OCI-LY3 (cell line): ENCODE data around the gene LILRB3.
A peak's percentile ranks its signal among the peaks of the same experiment; 100 is the strongest.
"Not testable (repeated sequence)": the region's sequence is repeated elsewhere in the genome, so short reads cannot be mapped to it uniquely, and the experiment has no call there.

Source experiments
- H2AFZ ChIP-seq: fragments of 200-600, 300-600 bp; shearing (Covaris generic); 2 replicates; pipeline ENCODE4 v1.6.0; 2014; ENCODE audit warnings: antibody characterized with exemption, low read depth, low read length
- H3K27ac ChIP-seq: fragments of 200-600, 300-600 bp; sonication (generic); 2 replicates; pipeline ENCODE4 v1.5.1; 2014; ENCODE audit warnings: mild to moderate bottlenecking, low read length, moderate library complexity, mixed read lengths
- H3K27me3 ChIP-seq: fragments of 200-600, 300-600 bp; sonication (generic); 2 replicates; pipeline ENCODE4 v1.6.1; 2014; ENCODE audit warnings: low read depth, low read length, mixed read lengths
- H3K36me3 ChIP-seq: fragments of 200-600, 300-600 bp; sonication (generic); replicated peaks from 2 replicates; pipeline ENCODE3; 2014; ENCODE audit warnings: low read depth, low read length, mixed read lengths
- H3K4me1 ChIP-seq: fragments of 300-600, 200-600 bp; sonication (generic); 2 replicates; pipeline ENCODE4 v1.6.1; 2014; ENCODE audit warnings: low read length, mixed read lengths
- H3K4me2 ChIP-seq: fragments of 200-600, 300-600 bp; sonication (generic); 2 replicates; pipeline ENCODE4 v1.6.1; 2014; ENCODE audit warnings: low read length, mixed read lengths
- H3K4me3 ChIP-seq: fragments of 300-600, 200-600 bp; sonication (generic); 2 replicates; pipeline ENCODE4 v1.5.1; 2014; ENCODE audit warnings: antibody characterized with exemption, mild to moderate bottlenecking, low read length, moderate library complexity
- H3K79me2 ChIP-seq: fragments of 300-600, 200-600 bp; shearing (Covaris generic); 2 replicates; pipeline ENCODE4 v1.6.1; 2014; ENCODE audit warnings: mild to moderate bottlenecking, low read length, mixed read lengths
- H3K9ac ChIP-seq: fragments of 300-600, 200-600 bp; shearing (Covaris generic); 2 replicates; pipeline ENCODE4 v1.6.0; 2014; ENCODE audit warnings: mild to moderate bottlenecking, low read length, moderate library complexity
- H3K9me3 ChIP-seq: fragments of 200-600, 300-600 bp; shearing (Covaris generic); 2 replicates; pipeline ENCODE4 v1.6.1; 2014; ENCODE audit warnings: low read length, mixed read lengths; ENCODE audit not compliant: insufficient read depth
- H4K20me1 ChIP-seq: fragments of 200-600, 300-600 bp; sonication (generic); 2 replicates; pipeline ENCODE4 v1.6.1; 2016; ENCODE audit warnings: low read length, mixed read lengths; ENCODE audit not compliant: insufficient read depth
- EZH2phosphoT487 ChIP-seq: fragments of 200-600 bp; shearing (Covaris generic); IDR thresholded peaks from 2 replicates; pipeline ENCODE4 v1.6.1; 2018; ENCODE audit warnings: antibody characterized with exemption, mixed run types, low read depth
- TF ChIP-seq, protein P1 (sequence below): fragments of 200-600, 300-600 bp; sonication (generic); IDR thresholded peaks from 2 replicates; pipeline ENCODE4 v1.5.1; 2014; ENCODE audit warnings: antibody characterized with exemption, low read length, low read depth

Gene LILRB3

GRCh38 chr19:54172471-54173358 lies 50.1 kb downstream of the LILRB3 start, which contains the start of gene TMC4:
TMC4 (minus strand) TSS chr19:54173160; CDS start chr19:54173117, 43 bp downstream.
- Histone ChIP-seq H3K79me2 (no peaks in the 10 kb centered on the region), H3K9me3 (no peaks in the 10 kb centered on the region), H3K36me3 (no peaks in the 10 kb centered on the region), H3K27ac (no peak within 1 kb of the TSS), H3K9ac (no peak within 1 kb of the TSS), H2AFZ (no peak within 1 kb of the TSS), H3K4me2 (no peak within 1 kb of the TSS), H3K27me3 (no peaks in the 10 kb centered on the region), H4K20me1 (no peaks in the 10 kb centered on the region), H3K4me3 (no peak within 1 kb of the TSS), H3K4me1 (peaks cover 7% of the 10 kb centered on the region; the same call in 1 of the 2 replicates)
- TF ChIP-seq, protein P1, sequence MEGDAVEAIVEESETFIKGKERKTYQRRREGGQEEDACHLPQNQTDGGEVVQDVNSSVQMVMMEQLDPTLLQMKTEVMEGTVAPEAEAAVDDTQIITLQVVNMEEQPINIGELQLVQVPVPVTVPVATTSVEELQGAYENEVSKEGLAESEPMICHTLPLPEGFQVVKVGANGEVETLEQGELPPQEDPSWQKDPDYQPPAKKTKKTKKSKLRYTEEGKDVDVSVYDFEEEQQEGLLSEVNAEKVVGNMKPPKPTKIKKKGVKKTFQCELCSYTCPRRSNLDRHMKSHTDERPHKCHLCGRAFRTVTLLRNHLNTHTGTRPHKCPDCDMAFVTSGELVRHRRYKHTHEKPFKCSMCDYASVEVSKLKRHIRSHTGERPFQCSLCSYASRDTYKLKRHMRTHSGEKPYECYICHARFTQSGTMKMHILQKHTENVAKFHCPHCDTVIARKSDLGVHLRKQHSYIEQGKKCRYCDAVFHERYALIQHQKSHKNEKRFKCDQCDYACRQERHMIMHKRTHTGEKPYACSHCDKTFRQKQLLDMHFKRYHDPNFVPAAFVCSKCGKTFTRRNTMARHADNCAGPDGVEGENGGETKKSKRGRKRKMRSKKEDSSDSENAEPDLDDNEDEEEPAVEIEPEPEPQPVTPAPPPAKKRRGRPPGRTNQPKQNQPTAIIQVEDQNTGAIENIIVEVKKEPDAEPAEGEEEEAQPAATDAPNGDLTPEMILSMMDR, result no peak
- TF ChIP-seq EZH2phosphoT487, result no peak

DNA sequence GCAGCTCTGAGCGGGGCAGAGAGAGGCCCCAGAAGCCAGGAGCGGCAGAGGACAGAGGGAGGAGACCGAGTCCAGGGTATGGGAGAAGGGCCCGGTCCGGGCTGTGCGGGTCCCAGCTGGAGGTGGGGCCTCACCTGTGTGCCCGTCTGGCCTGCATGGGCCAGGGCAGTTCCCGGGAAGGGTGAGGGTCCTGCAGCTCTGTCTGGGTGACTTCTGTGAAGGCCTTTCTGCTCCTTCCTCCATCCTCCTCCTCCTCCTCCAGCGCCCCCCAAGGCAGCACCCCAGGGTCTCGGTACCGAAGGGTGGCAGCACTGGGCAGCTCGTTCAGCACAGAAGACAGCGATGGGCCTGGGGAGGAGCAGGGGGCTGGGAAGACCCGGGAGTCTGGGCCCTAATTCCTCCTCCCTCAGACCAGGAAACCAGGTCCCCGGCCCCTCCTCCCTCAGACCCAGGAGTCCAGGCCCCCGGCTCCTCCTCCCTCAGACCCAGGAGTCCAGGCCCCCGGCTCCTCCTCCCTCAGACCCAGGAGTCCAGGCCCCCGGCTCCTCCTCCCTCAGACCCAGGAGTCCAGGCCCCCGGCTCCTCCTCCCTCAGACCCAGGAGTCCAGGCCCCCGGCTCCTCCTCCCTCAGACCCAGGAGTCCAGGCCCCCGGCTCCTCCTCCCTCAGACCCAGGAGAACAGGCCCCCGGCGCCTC lies 50.9 kb downstream of the LILRB3 start:
- not testable (repeated sequence) for H3K9me3 ChIP-seq, H3K4me2 ChIP-seq, H3K27me3 ChIP-seq, H3K4me3 ChIP-seq, H2AFZ ChIP-seq, H3K9ac ChIP-seq, H3K36me3 ChIP-seq, H3K4me1 ChIP-seq, H3K27ac ChIP-seq, H4K20me1 ChIP-seq, H3K79me2 ChIP-seq

DNA sequence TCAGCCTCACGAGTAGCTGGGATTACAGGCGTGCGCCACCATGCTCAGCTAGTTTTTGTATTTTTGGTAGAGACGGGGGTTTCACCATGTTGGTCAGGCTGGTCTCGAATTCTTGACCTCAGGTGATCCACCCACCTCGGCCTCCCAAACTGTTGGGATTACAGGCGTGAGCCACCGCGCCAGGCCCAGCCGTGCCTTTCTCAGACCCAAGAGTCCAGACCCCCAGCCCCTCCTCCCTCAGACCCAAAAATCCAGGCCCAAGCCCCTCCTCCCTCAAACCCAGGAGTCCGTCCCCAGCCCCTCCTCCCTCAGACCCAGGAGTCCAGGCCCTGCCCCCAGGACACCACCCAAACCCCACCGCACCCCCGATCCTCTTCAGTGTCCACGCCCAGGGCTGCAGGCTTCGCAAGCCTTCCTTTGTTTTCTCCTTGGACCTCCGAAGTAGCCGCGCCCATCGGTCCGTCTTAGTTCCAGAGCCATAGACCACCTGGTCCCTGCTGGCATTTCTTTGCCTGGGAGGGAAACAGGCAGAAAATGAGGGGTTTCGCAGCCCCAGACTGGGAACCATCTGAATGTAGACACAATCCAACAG lies 53.6 kb downstream of the LILRB3 start:
- H3K9me3 ChIP-seq, result no peaks in the 10 kb centered on the region
- H4K20me1 ChIP-seq, result no peaks in the 10 kb centered on the region
- H3K79me2 ChIP-seq, result no peaks in the 10 kb centered on the region
- H2AFZ ChIP-seq, result no peak overlapping the region
- H3K27ac ChIP-seq, result no peak overlapping the region
- no peaks in the 10 kb centered on the region for H3K27me3 ChIP-seq
- no peaks in the 10 kb centered on the region for H3K36me3 ChIP-seq
- TF ChIP-seq EZH2phosphoT487, result no peak
- TF ChIP-seq, protein P1, result no peak
- no peak overlapping the region for H3K9ac ChIP-seq
- H3K4me2 ChIP-seq, result no peak overlapping the region
- peaks cover 7% of the 10 kb centered on the region; the same call in 1 of the 2 replicates for H3K4me1 ChIP-seq
- no peak overlapping the region for H3K4me3 ChIP-seq

DNA sequence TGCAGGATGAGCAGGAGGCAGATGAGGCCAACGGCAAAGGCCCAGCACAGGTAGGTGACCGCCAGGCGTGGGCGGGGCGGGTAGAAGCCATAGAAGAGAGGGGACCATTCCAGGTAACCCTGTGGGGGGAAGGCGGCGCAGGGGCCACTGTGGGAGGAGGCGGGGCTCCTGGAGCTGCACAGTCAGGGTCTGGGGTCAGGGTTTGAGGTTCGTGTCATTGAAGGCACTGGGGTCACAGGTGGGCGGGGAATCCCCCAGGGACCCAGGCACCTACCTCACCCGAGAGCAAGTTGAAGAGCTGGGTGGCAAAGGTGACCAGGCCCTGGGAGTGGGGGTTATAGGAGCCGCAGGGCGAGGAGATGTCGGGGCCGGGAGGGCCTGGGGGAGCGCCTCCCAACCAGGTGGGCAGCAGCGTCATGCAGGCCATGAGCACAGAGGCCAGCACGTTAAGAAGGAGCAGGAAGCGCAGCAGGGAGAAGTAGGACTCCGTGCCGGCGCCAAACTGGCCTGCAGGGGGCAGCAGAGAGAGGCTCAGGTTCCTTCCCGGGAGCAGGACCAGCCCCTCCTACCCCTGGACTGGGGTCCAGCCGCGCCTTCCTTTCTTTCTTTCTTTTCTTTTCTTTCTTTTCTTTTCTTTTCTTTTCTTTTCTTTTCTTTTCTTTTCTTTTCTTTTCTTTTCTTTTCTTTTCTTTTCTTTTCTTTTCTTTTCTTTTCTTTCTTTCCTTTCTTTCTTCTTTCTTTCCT lies 54.5 kb downstream of the LILRB3 start:
- Histone ChIP-seq H2AFZ (peak overlapping the region; percentile 53; the same call in 1 of the 2 replicates), H3K36me3 (no peaks in the 10 kb centered on the region), H3K4me2 (peak overlapping the region; percentile 72), H4K20me1 (no peaks in the 10 kb centered on the region), H3K79me2 (no peaks in the 10 kb centered on the region), H3K4me3 (peak overlapping the region; percentile 60), H3K9ac (peak overlapping the region; percentile 20; the same call in 1 of the 2 replicates), H3K9me3 (no peaks in the 10 kb centered on the region), H3K4me1 (peaks cover 7% of the 10 kb centered on the region; the same call in 1 of the 2 replicates), H3K27me3 (no peaks in the 10 kb centered on the region), H3K27ac (no peak overlapping the region)
- no peak for TF ChIP-seq EZH2phosphoT487
- TF ChIP-seq, protein P1, result peak; percentile 81
